Germinal center (tissue), 1 donor: ENCODE data around the gene TDRD6.
"Not testable (repeated sequence)": the region's sequence is repeated elsewhere in the genome, so short reads cannot be mapped to it uniquely, and the experiment has no call there.

Experiments
- DNase-seq: peaks from one replicate; pipeline ENCODE4 v3.0.0; 2012; ENCODE audit warnings: mixed read lengths, low spot score

Gene TDRD6

GRCh38 chr6:46744159-46744725, 56.6 kb downstream of the TDRD6 start:
- not testable (repeated sequence) for DNase-seq

GRCh38 chr6:46745973-46746372, 58.3 kb downstream of the TDRD6 start:
- DNase-seq, result no peak

- DNase-seq, result no peak
These were observed 59.0 kb downstream of the TDRD6 start, which contains the start of gene ANKRD66 for GRCh38 chr6:46746696-46747095. ANKRD66 (plus strand) TSS chr6:46746933; CDS start chr6:46751949, 5,016 bp downstream.

- DNase-seq, result no peak
These were observed 61.3 kb downstream of the TDRD6 start for GRCh38 chr6:46748940-46749503.

- no peak for DNase-seq
These were observed 62.0 kb downstream of the TDRD6 start for GRCh38 chr6:46749731-46750130.

GRCh38 chr6:46751658-46752057, 64.0 kb downstream of the TDRD6 start:
- no peak for DNase-seq
